Activated naive CD4-positive, alpha-beta T cell treated with Interleukin-2 at 50 U/mL for 16 hours (primary cell): ENCODE measurements around the gene DPYSL5.

Experiments used
- DNase-seq: peaks from one replicate; pipeline ENCODE4 v3.0.0-alpha.2; 2020

Gene DPYSL5

DNA sequence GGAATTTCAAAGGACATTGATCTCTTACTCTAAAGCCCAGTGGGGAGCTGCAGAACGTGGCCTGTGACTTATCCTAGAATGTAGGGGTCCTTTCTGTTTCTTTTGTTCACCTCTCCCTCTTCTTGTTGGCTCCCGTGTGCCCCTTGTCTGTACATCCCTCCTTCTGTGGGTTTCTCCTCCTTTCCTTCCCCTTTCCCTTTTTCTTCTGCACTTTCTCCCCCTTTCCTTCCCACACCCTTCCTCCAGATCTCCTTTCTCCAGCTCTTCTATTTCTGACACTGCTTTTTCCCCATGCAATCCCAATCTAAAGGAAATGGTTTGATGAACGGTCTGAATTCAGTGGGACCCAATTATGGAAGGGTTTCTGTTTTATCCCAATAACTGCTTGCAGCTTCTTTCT is 87.1 kb downstream of the DPYSL5 start:
- no peak for DNase-seq

DNA sequence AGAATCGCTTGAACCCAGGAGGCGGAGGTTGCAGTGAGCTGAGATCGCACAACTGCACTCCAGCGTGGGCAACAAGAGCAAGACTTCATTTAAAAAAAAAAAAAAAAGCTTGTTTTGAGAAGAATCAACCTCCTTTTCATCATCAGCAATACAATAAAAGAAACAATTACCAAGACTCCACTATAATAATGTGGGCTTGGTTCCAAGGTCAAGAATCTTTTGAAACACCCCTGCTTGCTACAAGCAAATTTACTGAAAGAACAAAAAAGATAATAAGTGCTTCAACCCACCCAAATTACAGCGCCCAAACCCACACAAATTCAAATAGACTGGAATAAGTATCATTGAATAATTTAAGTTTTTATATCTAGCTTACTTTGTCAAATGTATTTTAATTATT is 88.9 kb downstream of the DPYSL5 start:
- no peak for DNase-seq

DNA sequence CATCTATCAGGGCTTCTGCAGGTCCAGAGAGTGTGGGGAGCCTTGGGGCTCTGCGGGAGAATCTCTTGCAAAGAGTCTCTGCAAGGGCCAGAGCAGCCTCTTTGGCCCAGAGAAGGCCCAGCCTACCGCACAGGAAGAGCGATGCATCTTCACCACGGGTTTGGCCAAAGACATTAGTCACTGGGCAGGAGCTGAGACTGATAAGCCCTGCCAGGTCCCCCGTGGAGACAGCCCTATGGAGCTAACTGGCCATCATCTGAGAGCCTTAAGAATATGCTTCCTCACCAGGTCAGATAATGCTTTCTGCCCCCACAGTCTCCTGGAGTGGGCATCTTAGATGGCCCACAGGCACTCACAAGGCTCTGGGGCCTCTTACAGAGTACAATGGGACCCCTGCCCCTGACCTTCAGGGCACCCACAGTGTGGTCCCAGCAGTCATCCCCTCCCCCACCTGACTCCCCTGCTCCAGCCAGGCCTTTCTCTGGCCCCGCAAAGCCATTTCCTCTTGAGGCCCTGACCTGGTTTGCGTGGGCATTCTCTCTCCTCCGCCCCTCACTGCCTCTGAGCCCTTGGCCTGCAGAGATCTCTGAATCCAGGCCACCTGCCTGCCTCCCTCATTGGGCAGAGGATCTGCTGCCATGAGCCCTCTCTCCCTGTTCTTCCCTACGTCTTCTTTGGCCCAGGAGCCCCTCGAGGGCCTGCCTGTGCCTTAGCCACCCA is 90.6 kb downstream of the DPYSL5 start:
- no peak for DNase-seq

DNA sequence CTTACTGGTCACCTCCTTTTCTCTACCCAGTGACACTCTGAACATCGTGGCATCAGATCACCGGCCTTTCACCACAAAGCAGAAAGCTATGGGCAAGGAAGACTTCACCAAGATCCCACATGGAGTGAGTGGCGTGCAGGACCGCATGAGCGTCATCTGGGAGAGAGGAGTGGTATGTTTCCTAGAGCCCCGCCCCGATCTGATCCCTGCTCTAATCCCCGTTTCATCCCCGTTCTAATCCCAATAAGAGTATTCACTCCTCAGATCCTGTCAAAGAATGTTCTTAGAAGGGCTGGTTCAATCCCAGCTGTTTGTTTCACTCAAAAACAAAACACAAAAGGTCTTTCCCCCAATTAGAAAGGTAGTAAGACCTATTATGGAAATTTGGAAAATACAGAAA is 92.1 kb downstream of the DPYSL5 start:
- DNase-seq, result no peak

DNA sequence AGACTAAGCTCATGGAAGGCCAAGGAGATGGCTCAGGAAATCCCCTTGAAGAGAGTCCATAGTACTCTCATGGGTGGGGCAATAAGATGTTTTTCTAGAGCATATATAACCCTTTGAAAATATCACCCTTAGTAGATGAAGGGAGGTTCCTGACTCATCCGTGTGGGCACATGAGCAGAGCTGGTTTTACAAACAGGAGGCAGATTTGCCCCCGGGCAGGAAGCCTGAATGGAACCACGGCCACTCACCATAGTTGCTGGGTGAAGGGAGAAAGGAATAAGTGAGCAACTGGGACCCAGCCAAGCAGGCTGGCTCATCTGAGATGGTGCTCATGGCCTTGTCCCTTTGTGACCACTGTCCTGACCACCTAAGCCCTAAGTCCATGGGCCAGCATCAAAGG is 93.6 kb downstream of the DPYSL5 start:
- no peak for DNase-seq

DNA sequence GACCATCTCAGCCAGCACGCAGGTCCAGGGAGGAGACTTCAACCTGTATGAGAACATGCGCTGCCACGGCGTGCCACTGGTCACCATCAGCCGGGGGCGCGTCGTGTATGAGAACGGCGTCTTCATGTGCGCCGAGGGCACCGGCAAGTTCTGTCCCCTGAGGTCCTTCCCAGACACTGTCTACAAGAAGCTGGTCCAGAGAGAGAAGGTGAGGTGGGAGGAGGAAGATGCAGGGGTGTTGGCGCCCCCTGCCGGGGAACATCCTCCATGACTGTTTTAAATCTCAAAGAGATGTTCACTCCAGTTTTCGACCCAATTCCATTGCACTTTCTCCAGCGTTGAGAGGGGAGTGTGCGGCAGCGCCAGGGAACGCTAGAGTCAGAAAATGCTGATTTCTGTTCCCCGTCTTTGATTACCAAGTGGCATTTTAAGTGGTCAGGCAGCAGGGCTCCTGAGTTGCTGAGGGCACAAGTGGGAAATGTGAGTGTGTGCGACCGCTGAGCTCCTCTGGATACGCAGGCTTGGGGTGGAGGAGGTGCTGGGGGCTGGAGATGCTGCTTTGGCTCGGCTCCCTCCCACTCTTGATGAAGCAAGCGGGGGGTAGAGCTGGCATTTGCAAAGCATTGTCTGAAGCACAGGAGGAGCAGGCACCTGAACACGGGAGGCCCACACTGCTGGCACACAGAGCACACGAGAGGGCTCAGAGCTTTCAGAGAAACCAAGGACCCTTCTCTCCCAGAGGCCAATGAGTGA is 94.8 kb downstream of the DPYSL5 start:
- DNase-seq, result peak; percentile 65

DNA sequence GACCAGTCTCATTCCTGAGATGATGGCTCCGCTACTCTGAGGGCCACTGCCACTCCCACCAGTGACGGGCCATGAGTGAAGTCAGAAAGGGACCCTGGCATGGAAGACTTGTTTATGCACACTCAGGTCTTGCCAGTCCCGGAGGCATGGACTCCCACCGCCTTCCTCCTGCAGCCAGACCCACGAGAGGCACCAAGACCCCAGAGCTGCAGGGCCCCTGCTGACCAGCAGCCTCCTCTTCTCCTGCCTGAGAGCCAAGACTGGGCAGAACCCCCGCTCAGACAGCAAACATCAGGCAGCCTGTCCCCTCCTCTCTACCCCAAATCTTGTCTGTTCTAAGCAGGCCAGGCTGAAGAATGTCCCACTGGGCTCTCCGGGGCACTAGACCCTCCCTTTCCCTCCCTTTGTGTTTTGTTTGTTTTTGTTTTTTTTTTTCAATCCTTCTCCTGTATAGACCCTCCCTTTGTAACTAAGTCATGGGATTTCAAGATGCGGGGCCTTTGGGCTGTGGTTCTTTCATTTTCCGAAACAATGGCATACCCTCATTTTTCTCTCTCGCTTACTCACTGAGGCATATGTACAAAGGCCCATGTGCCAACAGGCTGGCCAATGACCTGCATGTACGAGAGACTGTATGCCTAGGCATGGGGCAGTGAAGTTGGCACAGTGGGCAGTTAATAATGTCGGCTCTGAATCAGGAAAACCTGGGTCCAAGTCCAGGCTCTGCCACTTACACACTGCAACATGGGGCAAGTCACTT is 98.2 kb downstream of the DPYSL5 start:
- DNase-seq, result no peak

DNA sequence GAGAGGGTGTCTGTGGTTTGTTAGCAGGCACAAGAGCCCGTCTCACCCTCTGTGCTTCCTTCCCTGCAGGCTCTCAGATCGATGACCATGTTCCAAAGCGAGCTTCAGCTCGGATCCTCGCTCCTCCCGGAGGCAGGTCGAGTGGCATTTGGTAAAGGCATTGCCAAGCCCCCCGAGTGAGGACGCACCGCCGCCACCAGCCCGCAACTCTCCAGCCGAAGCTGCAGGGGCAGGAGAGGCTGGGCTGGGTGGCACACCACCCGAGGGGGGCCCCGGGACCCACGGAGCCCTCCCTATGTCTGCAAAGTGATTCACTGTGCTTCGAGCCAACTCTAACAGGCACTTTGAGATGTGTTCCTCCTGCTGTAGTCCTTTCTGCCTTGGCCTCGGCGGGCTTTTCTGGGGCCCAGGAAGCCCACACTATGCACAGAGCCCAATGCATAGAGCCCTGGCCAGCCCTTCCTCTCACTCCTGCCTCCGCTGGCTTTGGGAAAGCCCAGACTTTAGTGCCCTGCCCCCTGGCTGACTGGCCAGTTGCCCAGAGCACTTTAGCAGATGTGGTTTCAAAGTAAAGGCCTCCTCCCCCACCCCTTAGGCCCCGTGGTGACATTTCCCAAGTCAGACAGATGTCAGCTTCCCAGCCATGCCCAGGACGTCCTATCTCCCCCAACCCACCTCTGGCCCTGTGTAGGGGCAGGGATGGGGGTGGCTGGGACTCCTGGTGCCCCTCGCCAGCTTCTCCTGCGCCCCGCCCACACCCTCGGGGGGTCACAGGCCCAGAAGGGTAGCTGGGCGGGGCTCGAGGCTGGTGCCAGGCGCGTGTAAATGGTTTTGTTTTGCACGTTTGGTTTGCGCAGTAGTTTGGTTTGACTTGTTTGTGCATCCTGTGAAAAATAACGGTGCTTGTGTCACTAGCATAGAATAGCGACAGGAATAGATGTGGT is 99.2 kb downstream of the DPYSL5 start:
- no peak for DNase-seq

DNA sequence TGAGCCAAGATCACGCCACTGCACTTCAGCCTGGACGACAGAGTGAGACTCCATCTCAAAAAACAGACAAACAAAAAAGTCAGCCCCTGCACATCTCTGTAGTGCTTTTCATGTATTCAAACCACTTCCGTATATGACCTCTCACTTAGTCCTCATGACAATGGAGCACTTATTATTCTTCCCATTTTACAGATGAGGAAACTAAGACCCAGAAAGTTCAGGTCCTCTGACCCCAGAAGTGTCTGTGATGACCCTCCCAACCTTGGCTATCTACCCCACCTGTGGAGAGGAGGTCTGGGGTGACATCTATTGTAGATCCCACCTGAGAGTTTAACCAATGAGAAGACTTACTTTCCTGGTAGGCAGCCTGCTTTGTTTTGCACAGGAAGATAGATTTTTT is 100.9 kb downstream of the DPYSL5 start:
- no peak for DNase-seq

DNA sequence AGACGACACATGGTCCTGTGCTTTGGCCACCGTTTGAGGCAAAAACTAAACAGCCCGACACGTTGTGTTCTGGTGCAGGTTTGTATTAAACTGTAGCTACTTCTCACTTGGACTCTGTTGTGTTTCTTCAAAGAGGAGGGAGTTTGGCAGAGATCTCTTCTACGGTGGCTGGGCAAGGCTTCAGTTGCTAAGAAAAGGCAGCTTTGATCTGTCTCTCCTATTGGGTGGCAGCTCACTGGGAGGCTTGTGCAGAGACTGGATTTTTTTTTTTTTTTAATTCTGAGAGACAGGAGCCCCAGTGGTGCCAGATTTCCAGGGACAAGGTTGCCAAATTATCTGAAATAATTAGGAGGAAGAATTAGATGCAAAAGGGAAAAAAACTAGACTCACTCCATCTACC is 102.3 kb downstream of the DPYSL5 start:
- no peak for DNase-seq

DNA sequence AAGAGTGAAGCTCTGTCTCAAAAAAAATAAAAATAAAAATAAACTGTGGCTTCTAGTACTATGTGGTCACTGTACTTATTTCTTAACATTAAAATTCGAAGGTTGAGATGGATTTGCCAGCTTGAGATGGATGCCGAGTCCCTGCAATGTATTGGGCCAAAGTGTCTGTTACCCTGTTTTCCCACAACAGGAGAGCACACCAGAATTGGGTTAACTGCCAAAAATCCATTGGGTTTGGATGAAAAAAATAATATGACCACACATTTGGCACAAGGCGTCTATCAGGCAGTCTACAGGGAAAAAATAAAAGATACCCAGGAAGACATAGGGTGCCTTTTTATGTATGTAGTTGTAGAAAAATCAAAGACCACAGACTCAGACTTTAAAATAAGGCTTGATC is 103.3 kb downstream of the DPYSL5 start:
- no peak for DNase-seq

DNA sequence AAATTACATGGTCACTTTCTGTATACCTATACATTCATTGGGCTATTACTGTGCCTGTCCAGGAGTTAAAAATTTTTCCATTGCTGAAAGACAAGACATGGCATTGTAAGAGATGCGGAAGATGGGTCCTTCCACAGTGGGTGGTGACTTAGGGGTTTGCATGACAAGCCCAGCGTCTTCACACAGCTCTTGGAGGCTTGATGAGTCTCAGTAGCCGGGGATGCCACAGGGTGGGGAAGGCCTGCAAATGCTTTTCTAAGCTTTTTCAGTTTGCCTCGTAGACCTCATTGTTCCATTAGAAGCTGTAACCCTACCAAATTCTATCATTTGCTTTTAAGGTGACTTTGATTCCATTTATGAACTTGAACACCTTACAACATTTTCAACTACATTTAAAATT is 104.4 kb downstream of the DPYSL5 start:
- no peak for DNase-seq

DNA sequence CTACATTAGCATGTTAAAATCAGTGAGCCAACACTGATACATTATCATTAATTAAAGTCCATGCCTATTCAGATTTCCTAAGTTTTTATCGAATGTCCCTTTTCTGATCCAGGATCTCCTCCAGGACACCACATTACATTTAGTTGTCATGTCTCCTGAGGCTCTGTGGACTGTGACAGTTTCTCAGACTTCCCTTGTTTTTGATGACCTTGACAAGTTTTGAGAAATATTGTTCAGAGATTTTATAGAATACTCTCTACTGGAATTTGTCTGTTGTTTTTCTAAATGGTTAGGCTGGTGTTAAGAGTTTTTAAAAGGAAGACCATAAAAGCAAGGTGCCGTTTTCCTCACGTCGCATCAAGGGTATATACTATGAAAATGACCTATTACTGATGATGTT is 106.2 kb downstream of the DPYSL5 start:
- DNase-seq, result no peak

DNA sequence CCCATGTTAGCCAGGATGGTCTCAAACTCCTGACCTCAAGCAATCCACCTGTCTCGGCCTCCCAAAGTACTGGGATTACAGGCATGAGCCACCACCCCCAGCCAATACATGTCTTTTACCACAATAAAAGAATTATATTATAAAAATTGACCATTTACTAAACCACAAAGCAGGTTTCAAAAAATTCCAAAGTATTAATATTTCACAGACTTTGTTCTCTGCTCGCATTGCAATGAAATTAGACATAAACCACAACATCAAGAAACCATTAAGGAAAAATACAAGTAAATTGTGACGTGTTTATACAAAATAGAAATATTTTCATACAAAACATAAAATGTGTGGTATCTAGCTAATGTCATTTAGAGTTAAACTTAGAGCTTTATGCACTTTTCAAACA is 109.1 kb downstream of the DPYSL5 start:
- no peak for DNase-seq

DNA sequence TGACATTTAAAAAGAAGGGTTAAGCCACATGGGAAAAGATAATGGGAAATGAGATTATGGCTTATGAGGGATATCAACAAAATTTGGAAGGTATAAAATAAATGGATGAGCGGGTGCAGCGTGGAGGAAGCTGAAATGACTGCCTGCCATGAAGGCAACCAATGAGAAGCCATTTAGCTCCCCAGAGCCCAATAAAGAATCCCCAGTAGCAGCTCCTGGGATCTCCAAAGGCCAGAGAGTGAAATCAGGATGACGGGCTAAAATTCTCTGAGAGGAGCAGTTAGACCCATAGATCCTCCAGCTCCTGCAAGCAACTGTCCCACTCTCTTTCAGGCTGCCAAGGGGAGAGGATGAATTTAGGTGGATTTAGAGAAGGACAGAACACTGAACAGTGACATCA is 109.6 kb downstream of the DPYSL5 start:
- no peak for DNase-seq

DNA sequence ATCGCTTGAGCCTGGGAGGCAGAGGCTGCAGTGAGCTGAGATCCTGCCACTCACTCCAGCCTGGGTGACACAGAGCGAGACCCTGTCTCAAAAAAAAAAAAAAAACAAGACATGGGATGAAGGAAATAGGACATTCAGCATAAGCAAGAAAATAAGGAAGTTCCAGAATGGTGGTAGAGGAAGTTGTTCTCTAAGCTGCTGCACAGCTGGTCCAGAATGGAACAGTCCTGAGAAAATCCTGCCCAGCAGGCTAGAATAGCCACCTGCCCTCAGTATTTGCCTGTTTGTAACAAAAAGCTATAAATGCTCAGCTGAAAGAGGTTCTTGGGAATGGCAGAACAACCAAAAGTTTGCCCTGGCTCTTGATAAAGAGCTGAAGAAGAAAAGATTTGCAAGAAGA is 111.4 kb downstream of the DPYSL5 start:
- no peak for DNase-seq

DNA sequence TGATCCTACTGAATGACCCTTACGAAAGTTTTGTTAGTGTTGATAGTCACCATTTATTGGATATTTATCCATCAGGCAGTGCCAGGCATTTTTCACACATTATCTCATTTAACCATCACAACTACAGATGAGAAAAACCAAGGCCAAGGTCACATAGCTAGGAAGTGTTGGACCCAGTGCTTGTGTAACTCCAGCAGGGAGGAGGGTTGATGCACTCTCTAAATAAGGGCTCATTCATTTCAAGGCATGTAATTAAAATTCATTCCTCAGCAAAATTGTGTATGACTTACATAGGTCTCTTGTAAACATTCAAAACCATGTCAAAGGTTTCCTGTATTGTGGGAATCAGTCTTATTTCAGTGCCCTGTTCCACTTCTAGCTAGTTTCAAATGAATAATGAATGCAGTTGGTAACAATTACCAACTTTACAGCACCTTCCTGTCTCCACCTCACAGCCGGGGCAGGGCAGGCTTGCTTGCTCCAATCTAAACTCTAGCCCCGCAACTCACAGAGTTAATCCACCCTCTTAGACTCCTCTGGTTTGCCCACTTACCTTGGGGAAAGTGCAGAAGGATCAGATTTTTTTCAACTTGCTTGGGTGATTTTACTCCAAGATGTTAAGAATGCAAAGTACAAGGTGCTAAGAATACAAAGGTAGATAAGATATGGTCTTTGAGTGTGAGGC is 116.7 kb downstream of the DPYSL5 start:
- no peak for DNase-seq

DNA sequence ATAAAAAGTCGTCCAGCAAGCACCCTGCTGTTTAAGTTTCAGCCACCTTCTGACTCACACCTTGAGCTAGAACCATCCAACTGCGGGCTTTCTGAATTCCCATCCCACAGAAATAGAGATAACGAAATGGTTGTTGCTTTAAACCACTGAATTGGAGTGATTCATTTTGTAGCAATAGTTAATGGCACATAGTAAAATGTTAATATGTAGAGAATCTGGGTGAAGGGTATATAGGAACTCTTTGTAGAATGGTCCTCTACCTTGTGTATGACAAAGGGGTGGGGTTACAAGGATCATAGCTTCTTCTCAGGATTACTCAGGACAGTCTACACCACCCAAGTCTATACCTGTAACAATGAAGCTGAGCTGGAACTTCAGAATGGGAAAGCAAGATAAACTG is 120.1 kb downstream of the DPYSL5 start:
- no peak for DNase-seq

DNA sequence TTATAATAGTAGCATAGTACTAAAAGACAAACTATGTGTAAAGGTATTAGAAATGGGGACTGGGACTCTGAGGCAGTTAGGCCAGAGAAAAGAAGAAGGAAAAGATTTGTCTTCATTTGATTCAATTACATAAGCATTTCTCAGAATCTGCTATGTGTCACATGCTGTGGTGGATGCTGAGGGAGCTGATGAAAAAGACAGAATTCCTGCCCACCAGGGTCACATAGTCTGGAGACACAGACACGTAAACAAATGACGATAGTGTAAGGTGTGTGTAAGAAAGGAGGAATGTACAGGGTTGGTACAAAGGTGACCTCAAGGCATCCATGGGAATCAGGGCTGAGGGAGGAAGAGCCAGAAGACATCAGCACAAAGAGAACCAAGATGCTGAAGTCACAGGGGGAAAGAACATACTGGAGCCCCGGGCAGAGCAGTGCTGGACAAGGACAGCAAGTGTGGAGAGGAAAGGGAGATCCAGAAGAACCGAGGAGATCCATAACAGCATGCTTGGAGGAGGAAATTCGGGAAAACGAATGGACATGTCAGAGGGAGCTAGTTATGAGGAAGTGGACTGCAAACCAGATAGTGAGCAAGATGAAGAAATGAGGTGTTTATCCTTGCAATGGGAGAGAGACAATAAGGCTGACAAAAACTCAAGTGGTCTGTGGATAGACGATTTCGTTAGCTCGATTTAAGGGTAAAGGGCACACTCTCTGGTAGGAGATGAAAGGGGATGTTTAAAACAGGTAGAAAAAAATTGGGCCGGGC is 121.3 kb downstream of the DPYSL5 start:
- no peak for DNase-seq

DNA sequence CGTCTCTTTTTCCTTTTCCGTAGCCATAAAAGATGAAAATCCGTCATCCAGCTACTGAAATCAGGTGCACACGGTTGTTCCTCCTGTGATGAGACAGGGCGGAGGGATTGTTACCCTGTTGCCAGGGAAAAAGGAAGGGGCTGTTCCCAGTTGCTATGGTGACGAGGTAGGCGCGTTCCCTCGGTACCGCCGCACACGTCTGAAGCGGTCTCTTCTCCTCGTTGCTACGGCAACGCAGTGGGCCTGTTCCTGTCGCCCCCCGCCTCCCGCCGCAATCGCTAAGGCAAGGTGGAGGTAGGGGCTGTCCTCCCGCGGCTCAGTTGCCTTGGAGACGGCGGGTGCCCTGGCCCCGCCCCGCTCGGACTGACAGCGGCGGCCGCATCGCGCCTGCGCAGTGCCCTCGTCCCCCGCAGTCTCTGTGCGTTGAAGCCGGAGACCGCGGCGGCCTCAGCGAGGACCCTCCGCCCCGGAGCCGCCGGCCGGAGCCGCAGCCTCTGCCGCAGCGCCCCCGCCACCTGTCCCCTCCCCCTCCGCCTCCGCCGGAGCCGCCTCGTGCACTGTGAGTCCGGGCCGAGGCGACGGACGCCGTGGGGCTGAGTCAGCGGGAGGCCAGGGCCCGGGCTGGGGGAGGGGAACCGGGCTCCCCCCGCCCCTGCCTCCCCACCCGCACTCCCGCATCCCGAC is 122.5 kb downstream of the DPYSL5 start, which contains the start of gene MAPRE3:
TSS of gene MAPRE3 (plus strand) at position 394 of the 684 bp plus-strand sequence. CDS start 51,582 bp downstream, outside the sequence.
- DNase-seq, result peak; percentile 84
